GM19463 (cell line): ENCODE results near the gene PRICKLE1.

Experiments used
- ATAC-seq: cut with Tn5 transposase; IDR thresholded peaks from one replicate; pipeline ENCODE4 v1.9.1; 2021; ENCODE audit warnings: mild to moderate bottlenecking, moderate library complexity; ENCODE audit not compliant: unreplicated experiment

PRICKLE1 gene

DNA sequence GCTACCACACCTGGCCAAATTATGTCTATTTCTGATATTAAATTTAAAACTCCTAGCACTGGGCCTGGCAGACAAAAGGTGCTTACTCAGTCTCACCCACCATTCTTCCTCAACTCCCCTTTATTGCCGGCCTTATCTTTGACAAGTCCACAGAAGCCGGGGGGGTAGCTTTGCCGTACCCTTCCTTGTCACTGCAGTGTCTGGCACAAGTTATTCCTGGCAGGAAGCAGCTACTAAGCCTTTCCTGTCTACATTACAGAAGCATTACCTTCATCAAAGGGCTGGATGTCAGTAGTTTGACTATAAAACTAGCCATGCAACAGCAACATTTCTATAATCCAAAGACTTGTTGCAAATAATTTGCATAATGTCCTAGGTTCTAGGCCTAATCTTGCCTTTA, 127.1 kb downstream of the PRICKLE1 start:
- no peak for ATAC-seq

DNA sequence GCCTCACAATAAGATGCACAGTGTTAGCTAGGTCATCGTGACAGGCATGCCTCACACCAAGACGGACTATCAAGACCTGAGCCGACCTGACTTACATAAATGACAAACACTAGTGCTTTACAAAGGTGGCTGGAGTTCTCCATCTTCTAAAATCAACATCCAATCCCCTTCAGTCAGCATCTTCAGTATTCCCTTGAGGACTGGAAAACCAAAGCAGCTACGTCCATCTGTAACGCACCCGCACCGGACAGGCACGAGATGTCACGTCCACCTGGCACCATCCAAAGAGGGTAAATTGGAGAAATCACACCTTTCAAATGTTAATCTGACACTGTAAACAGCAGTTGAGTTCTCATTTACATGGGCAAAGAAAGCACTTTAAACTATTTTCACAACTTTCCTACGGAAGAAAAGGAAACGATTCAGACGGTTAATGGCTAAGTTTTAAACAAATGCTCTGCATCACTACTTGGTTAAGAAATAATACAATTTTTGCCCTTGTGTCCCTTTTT, 130.2 kb downstream of the PRICKLE1 start:
- ATAC-seq, result no peak

DNA sequence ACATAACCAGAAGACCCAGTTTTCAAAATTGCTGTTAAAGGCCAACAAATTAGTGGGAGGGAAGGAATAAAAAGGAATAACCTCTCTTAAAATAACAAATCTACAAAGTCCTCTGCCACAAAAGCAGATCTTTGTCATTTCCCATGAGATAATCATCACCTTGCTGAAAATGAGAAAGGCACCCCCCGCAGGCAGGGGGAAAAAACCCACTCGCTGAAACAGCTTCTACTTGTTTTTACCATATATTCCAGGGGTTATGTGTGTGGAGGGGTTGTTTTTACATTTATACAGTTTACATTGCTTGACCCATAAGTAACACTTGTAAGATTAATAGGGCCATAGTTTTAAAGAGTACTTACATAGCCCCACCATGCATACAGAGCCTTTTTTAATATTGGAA, 131.0 kb downstream of the PRICKLE1 start:
- ATAC-seq, result no peak

DNA sequence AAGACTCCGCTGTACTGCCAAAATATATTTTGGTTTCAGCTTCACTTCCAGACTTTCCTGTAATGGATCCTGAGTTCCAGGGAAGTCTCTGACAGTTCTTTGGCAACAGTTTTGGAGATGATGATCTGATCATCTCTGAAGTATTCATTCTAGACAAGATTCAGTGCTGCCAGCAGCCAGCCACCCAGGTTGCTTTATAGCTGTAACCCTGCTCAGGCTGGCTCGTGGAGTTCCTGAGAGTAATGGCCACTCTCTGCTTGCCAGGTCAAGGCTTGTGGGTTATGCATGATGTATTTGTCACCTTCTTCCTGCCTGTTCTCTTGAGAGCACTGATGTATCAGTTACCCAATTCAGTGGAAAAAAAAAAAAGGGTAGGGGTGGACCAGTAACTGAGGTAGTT, 139.3 kb downstream of the PRICKLE1 start:
- ATAC-seq, result no peak

DNA sequence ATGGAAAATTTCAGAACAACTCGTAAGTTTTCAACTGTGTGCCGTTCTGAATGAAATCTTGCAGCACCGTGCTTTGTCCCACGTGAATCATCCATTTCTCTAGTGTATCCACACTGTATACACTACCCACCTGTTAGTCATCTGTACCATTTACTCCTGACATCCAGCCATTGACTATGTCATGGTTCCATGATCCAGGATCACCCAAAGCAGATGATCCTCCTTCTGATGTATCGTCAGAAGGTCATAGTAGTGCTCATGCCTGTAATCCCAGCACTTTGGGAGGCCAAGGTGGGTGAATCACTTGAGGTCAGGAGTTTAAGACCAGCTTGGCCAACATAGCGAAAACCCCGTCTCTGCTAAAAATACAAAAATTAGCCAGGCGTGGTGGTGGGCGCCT, 140.7 kb downstream of the PRICKLE1 start:
- no peak for ATAC-seq

DNA sequence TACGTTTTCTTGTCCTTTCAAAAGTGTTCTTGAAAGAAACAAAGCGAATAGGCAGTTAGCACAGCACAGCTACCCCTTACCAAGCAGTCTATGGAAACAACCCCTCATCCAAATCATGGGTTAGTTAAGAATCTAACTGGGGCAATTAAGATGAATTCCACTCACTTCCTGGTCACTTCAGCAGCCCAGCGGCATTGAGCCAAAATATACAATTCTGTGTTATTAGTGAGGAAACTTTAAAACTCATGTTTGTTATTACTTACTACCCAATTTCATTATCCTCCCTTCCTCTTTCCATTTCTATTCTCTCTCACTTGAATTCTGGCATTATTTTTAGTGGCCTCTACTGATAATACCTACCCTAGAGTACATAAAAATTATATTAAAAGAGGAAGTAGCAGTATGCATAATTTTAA, 142.2 kb downstream of the PRICKLE1 start:
- ATAC-seq, result no peak

DNA sequence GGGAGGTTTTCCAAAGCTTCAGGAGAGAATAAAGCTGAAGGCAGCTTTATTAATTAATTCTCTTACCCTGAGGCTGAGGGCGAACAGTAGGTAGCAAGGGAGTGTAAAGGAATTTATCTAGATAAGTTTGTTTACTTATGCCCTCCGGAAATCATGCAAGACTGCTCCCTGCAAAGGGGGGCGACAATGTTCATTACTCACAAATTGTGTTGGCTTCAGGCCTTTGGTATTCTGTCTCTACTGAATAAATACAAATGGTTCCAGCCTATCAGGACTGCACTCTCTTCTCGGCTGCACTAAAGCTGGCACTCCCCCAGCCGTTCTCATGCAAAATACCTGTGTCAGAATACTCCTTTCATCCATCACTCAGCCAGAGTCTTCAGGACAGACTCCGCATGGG, 142.8 kb downstream of the PRICKLE1 start:
- ATAC-seq, result no peak

DNA sequence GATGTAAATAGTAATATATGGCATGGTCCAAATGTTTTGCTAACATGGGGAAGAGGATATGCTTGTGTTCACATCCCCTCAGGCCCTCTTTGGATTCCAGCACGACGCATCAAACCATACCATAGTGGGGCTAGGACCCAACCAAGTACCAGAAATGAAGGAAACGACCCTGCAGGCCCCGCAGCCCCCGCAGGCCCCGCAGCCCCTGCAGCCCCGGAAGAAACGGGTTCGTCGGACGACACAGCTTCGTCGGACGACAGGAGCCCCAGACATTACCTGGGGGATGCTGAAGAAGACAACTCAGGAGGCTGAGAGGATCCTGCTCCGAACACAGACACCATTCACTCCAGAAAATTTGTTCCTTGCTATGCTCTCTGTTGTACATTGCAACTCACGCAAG, 143.7 kb downstream of the PRICKLE1 start:
- no peak for ATAC-seq

DNA sequence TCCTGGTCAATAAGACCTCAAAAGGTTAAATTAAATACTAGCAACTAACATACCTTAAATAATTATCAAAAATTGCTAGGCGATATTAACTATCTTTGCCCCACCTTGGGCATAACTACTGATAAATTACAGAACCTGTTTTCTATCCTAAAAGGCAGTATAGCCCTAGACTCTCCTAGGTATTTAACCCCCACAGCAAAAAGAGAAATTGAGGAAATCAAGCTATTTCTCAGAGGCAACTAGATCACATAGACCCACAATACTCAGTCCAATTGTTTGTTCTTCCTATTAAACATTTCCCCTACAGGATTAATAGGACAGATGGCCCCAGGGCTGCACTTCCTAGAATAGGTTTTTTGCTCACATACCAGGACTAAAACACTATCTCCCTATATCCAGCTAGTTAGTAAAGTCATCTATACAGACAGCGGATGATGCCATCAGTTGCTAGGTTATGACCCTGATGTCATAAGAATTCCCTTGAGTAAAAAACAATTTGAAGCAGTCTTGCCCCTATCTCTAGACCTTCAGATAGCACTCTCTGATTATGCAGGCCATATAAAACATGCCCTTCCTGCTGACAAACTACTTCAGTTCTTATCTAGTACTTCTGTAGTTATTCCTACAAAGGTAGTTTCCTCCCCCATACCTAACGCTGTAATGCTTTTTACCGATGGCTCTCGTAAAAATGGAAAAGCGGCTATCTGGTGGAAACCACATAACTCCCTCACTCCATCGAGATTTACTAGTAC, 145.2 kb downstream of the PRICKLE1 start:
- ATAC-seq, result no peak

DNA sequence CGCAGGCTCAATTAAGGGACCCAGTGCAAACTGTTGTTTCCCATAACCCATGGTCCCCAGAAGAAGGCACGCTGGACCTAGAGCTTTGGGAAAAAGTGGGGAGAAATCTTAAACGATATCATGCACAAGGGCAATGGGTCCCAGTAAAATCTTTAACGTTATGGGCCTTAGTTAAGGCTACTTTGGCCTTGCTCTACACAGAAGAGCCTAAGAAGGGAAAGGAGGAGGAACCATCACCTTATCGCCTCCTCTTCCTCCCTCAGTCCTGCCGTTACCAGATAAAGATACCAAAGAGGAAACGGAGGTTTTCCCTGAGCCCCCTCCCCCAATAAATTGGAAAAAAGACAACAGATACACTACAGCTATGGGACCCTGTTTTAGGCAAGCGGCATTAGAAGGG, 146.7 kb downstream of the PRICKLE1 start:
- ATAC-seq, result no peak

DNA sequence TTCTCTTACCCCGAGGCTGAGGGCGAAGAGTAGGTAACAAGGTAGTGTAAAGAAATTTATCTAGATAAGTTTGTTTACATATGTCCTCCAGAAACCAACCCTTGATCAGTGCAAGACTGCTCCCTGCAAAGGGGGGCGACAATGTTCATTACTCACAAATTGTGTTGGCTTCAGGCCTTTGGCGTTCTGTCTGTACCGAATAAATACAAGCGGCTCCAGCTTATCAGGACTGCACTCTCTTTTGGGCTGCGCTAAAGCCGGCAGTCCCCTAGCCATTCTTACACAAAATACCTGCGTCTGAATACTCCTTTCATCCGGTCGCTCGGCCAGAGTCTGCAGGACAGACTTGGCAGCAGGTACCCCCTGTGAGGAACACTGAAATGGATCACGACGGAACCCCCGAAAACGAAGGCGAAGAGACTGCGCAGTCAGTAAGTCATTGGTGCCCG, 147.2 kb downstream of the PRICKLE1 start:
- no peak for ATAC-seq

DNA sequence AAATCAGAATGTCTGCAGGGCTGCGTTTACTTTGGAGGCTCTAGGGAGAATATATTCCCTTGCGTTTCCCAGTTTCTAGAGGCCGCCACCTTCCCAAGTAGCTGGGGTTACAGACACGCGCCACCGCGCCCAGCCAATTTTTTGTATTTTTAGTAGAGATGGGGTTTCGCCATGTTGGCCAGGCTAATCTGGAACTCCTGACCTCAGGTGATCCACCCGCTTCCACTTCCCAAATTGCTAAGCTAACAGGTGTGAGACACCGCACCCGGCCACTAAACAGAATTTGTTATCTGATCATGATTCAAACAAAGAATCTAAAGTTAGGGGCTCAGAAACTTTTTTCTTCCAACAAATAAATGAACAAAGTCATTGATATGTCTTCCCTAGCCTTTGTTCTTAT, 148.9 kb downstream of the PRICKLE1 start:
- no peak for ATAC-seq

DNA sequence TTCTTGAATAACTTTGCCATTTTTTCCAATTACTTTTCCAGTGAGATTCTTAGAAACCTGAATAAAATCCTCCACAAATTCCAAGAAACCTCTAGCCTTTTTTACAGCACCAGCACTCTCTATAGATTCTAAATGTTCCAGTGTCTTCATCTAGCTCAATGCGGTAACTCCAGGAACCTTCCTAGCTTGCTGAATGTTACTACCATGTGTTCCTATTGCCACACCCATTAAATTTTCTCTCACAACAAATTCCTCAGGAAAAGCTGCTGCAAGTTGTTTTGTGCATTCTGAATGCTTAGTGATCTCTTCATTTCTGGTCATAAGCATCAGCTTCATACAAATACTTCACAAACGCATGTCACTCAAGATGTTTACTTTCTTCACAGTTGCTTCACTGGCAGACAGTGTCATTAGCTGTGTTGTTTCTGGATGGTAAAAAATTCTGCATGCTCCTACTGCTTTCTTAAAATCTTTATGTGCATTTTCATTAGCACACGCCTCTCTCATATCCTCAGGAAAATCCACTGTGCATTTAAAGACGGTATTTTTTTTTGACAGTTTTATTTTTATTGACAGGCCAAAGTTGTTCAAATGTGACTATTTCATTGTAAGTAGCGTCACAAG, 156.9 kb downstream of the PRICKLE1 start:
- ATAC-seq, result no peak

DNA sequence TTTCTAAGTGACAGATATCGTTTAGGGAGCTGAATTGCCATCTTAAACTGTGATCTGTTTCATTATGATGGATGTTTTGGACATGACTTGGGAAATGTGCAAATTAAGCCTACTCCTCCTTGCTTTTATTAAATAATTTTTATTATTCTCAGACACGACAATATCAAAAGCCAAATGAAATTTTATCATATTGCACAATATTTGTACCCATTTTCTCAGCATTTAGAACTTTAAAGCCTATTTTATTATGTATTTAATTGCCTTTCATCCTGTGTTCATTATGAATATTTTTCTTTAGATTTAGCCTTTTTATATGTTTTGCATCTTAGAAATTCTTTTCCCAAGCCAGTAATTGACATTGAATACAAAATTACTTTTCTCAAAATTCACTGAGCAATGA, 160.7 kb downstream of the PRICKLE1 start:
- ATAC-seq, result no peak

DNA sequence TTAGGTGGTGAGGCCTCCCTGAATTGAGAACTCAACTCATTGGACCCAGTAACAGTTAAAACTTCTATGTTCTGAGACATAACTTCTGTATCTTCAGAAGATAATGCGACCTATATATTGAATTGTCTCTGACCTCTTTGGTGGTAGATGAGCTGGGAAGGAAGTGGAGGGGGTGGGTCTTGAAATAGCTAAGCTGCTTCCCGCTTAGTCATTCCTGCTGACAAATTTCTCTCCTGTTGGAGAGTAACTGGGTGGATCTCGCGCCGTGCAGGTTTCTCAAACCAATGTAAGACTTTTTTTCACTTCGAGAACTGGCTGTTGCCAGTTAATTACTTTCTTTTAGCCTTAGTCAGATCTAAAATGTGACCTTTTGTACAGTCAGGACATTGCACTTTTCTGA, 162.8 kb downstream of the PRICKLE1 start:
- ATAC-seq, result no peak

DNA sequence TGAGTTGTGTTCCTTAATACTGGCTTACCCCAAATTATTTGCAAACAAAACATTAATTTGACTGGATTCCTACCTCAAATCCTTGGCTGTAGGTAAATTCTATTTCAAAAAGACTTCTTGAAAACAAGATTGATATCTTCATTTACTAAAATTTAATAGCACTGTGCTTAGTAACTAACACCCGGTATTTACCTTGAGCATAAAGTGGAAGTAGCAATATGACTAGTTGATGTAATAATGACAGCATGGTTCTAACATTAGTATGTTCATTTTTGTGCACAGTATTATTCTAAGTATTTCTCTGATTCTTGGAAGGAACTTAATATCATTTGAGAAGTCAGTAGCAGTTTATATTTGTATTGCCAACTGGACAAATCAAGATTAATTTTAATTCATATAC, 166.8 kb downstream of the PRICKLE1 start:
- ATAC-seq, result no peak

DNA sequence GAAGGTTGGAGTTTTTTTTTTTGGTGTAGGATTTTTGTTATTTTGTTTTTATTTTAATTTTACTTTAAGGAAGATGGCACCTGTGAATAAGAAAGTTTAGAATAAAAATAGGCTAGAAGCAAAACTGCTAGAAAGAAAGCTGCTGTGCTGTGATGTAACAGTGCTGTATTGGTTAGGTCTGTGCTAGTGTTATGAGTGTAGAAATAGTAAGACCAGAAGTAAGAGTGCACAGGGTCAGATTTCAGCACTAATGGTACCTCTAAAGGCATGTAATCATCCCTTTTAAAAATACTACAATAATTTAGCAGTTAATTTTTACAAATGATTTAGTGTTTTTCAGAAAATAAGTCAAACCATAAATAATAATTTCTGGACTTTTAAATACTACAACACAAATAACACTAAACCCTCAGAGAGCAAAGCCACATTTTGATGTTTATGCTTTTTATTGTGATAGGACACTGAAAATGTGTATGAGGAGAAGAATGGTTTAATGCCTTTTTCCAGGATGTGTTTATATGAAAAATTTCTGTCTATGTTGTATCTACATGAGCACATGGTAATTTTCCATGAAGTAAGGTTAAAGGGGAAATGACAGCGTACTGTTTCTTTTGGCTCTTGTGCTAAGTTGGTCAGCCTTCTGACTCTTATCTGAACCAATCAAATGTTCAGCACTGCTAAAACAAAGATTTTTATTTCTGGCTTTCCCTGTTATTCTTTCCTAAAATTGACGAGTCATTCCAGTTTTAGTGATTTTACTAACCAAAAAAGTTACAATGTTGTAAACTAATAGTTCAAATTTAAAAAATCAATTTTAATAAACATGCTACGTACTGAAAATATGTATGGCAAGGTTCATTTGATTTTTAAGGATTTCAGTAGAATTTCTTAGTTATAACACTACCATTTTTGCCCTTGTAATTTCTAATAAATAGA, 167.4 kb downstream of the PRICKLE1 start:
- ATAC-seq, result peak; percentile 88

DNA sequence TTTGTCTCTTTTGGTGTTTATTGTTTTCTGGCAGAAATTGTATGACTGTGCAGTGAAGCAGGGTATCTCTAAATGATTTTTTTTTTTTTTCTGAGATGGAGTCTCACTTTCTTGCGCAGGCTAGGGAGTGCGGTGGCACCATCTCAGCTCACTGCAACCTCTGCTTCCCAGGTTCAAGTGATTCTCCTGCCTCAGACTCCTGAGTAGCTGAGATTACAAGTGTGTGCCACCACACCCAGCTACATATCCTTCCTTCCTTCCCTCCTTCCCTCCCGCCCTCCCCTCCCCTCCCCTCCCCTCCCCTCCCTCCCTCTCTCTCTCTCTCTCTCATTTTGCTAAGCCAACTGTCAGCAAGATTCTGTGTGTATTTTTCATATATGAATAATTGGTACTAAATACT, 169.2 kb downstream of the PRICKLE1 start:
- ATAC-seq, result no peak

DNA sequence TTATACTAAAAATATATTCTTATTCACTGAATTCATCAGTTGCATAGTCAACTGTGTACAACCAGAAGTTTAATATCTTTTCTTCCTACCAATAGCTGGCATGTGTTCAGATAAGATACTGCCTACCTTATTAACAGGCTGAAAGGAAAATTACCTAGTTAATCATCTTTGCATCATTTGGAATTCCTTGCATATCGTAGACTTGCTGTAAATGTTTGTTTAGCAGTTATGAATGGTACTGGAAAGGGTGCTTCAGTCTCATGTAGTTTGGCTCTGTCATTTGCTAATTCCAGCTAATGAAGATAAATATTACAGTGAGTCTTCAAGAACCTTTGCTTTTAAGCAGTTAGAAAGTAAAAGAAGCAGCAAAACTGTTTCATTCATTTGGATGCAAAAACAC, 179.2 kb downstream of the PRICKLE1 start:
- no peak for ATAC-seq

DNA sequence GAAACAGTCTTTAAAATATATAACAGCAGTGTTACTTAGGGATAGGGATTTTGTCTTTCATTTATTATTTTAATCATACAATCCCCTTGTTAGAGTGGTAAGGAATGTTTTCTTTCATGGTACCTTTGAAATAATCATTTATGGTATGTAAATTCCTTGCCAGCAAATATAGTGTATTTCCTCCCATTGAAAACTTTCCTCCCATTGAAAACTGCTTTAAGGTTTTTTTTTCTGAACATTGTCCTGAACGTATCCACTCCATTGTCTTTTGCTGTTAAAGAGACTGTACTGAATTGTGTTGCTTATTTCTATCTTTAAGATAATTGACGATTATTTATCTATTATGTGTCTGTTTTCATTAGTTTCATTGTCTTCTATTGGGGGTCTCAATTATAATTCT, 180.1 kb downstream of the PRICKLE1 start:
- ATAC-seq, result no peak

DNA sequence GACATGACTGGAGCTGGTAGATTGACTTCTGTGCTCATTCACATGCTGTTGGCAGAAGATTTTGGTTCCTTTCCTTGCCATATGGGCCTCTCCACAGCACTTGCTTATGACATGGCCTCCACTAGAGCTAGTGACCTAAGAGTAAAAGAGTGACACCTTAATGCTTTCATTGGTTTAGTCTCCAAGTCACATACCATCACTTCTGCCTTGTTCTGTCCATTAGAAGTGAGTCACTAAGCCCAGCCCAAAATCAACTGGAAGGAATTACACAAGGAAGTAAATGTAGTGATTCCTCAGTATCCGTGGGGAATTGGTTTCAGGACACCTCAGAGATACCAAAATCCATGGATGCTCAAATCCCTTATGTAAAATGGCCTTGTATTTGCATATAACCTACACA, 182.2 kb downstream of the PRICKLE1 start:
- no peak for ATAC-seq
